ENCODE measurements around the gene CSNK2A3. TPM values are rescaled to one million over a fixed set of nuclear protein-coding genes. Genes with fewer than 3 reads are reported as not detected.
"Not testable (repeated sequence)": the region's sequence is repeated elsewhere in the genome, so short reads cannot be mapped to it uniquely, and the experiment has no call there.

The CSNK2A3 gene
- 0.32 and 1.3 TPM in 2 replicates for total RNA-seq (2011; cell fraction: chromatin; rRNA removed; ENCODE audit: low replicate concordance)
- total RNA-seq (2011; cell fraction: nucleolus; rRNA removed), result 0.50 TPM in 1 of 2 replicates, not detected in the other
- total RNA-seq (2011; cell fraction: nucleoplasm; rRNA removed), result 0.61 TPM in 1 of 2 replicates, not detected in the other
- total RNA-seq (2014; rRNA removed) (0.90 and 1.2 TPM in 2 replicates), total RNA-seq (2014; rRNA removed; fragmentation: Illumina TruSeq; extraction: Trizol) (4.8 and 5.7 TPM in 2 replicates), total RNA-seq (2015; rRNA removed; fragmentation: Illumina TruSeq; extraction: Trizol) (1.7 and 1.9 TPM in 2 replicates), total RNA-seq (2021) (0.33 and 0.60 TPM in 2 replicates), polyA plus RNA-seq (2011; rRNA removed) (3.0 and 7.0 TPM in 2 replicates), polyA plus RNA-seq (2014; fragmentation: Illumina TruSeq; extraction: Trizol) (5.7 and 6.1 TPM in 2 replicates), polyA plus RNA-seq (2014; fragmentation: Nextera tagmentation; extraction: Ambion mirVana) (1 to 10 TPM; 1.8 to 3.4 TPM), polyA plus RNA-seq (2014; rRNA removed) (0.33 and 1.0 TPM in 2 replicates), polyA minus RNA-seq (2011; rRNA and poly(A)+ RNA removed) (7.6 and 10.0 TPM in 2 replicates), Bru-seq, nascent RNA (not detected), BruChase-seq, experiment 1, labeled RNA remaining after a 2-hour chase (percentile 30 among the genes with signal in this experiment), BruChase-seq, experiment 2, labeled RNA remaining after a 6-hour chase (percentile 24 among the genes with signal in this experiment)
- polyA plus RNA-seq (2011; cell fraction: cytosol; rRNA removed), result 0.51 and 0.72 TPM in 2 replicates
- 0.31 and 1.7 TPM in 2 replicates for polyA plus RNA-seq (2011; cell fraction: nucleus; rRNA removed)
- polyA plus RNA-seq (2012), result 2.2 and 3.0 TPM in 2 replicates
- polyA minus RNA-seq (2011; cell fraction: cytosol; rRNA and poly(A)+ RNA removed), result 1.3 and 1.4 TPM in 2 replicates
- 0.27 and 1.1 TPM in 2 replicates for polyA minus RNA-seq (2011; cell fraction: nucleus; rRNA and poly(A)+ RNA removed)
- long read RNA-seq, experiment 1, result 0 reads
- long read RNA-seq, experiment 2, partial matches to known transcripts, result 0 of 1 reads
- long read RNA-seq, experiment 2, other reads (novel, unspliced or antisense), result 0 of 1 reads
- long read RNA-seq, experiment 3, result 0 reads

GRCh38 chr11:11352878-11353277 is at the start of gene CSNK2A3:
Gene CSNK2A3, minus strand, starts transcription at chr11:11353250. Its CDS starts 131 bp downstream, at chr11:11353119.
- H3K27me3 ChIP-seq (ENCODE audit: control insufficient read depth in 2 of 2, insufficient read depth in 2 of 2, low read length in 2 of 2), result peaks cover 0 to 15% of the 10 kb centered on the region in 2 experiments; a peak in 2 of 5 replicates
- CTCF ChIA-PET (ENCODE audit: low intra/inter-chr PET ratio); H3K4me1 ChIP-seq (replicated peaks in 1 of 2; ENCODE audit: control insufficient read depth in 2 of 2, insufficient read depth in 2 of 2, low read length in 2 of 2); H3K4me2 ChIP-seq (ENCODE audit: insufficient read depth, low read length); FAIRE-seq; H3K36me3 ChIP-seq (ENCODE audit: control insufficient read depth, insufficient read depth, low read length); ATAC-seq; in situ Hi-C loops (cut with MboI); H3K27ac ChIP-seq (ENCODE audit: extremely low read depth, low read depth, low read length); H3K79me2 ChIP-seq (ENCODE audit: control insufficient read depth, insufficient read depth, low read length); H4K20me1 ChIP-seq (replicated peaks; ENCODE audit: control insufficient read depth, insufficient read depth, low read length); intact Hi-C loops (cut with micrococcal nuclease); DNase-seq (ENCODE audit: extremely low read depth in 1 of 4, low spot score in 3 of 4); H3K9me3 ChIP-seq (replicated peaks; ENCODE audit: control insufficient read depth, insufficient read depth, low read depth, low read length); H2AFZ ChIP-seq (ENCODE audit: low read depth, low read length); H3K4me3 ChIP-seq; H3K9me1 ChIP-seq (ENCODE audit: control insufficient read depth, insufficient read depth, low read length); BruUV-seq (replicated peaks); H3K9ac ChIP-seq (ENCODE audit: insufficient read depth in 1 of 2, low read depth in 2 of 2, low read length in 2 of 2): not testable (repeated sequence)
- POLR2A ChIA-PET, result interaction anchor here (0.6 to 1.2 kb wide), 2 partner anchors 8 to 21 kb away, joined by 3 to 4 read pairs; no protein-coding TSS in a partner anchor
- 1% methylated on average over 8 of the region's 11 CpGs for WGBS (ENCODE audit: insufficient coverage, low coverage, missing lambda C conversion rate)

All from K562 (cell line).